Ishikawa (cell line): ENCODE measurements around the gene CEACAM19.

Experiments
- FOXM1 ChIP-seq: IDR thresholded peaks from 2 replicates; pipeline ENCODE4 v1.6.1; 2012; ENCODE audit warnings: low read depth, borderline replicate concordance
- RAD21 ChIP-seq: IDR thresholded peaks from 2 replicates; pipeline ENCODE4 v1.6.1; 2012; ENCODE audit warnings: low read depth
- REST ChIP-seq: IDR thresholded peaks from 2 replicates; pipeline ENCODE4 v1.6.1; 2012; ENCODE audit warnings: low read depth, mild to moderate bottlenecking
- TCF12 ChIP-seq: IDR thresholded peaks from 2 replicates; pipeline ENCODE4 v1.6.1; 2012; ENCODE audit warnings: low read depth
- YY1 ChIP-seq: IDR thresholded peaks from 2 replicates; pipeline ENCODE4 v1.6.1; 2012; ENCODE audit warnings: low read depth

GRCh38 chr19:44660081-44660480 lies 11.2 kb upstream of the CEACAM19 start:
- no peak for TF ChIP-seq RAD21
- no peak for TF ChIP-seq REST
- no peak for TF ChIP-seq TCF12
- TF ChIP-seq YY1 = no peak
- TF ChIP-seq FOXM1 = no peak
